ENCODE measurements around the gene TTC39C.

GRCh38 chr18:23986600-23987359 is 27.8 kb upstream of the TTC39C start:
- TF ChIP-seq, protein P1, sequence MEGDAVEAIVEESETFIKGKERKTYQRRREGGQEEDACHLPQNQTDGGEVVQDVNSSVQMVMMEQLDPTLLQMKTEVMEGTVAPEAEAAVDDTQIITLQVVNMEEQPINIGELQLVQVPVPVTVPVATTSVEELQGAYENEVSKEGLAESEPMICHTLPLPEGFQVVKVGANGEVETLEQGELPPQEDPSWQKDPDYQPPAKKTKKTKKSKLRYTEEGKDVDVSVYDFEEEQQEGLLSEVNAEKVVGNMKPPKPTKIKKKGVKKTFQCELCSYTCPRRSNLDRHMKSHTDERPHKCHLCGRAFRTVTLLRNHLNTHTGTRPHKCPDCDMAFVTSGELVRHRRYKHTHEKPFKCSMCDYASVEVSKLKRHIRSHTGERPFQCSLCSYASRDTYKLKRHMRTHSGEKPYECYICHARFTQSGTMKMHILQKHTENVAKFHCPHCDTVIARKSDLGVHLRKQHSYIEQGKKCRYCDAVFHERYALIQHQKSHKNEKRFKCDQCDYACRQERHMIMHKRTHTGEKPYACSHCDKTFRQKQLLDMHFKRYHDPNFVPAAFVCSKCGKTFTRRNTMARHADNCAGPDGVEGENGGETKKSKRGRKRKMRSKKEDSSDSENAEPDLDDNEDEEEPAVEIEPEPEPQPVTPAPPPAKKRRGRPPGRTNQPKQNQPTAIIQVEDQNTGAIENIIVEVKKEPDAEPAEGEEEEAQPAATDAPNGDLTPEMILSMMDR (IDR thresholded peaks at IDR 0.05), result no peak
- TF ChIP-seq ZFX (IDR thresholded peaks at IDR 0.05; ENCODE audit: borderline replicate concordance), result no peak

All from 22Rv1 (cell line).